Activated T-cell treated with anti-CD3 and anti-CD28 coated beads, Interleukin-2, amount 50 U/mL, for 48 hours (primary cell): ENCODE results near the gene CMC2.

ENCODE experiments used
- DNase-seq, 2 experiments: peaks; one replicate each; pipeline ENCODE4 v3.0.0-alpha.2; 2020

The CMC2 gene

GRCh38 chr16:80971819-80972218 is 34.9 kb downstream of the CMC2 start:
- no peak for DNase-seq

- no peak for DNase-seq
Observed at GRCh38 chr16:80969114-80969484, 37.6 kb downstream of the CMC2 start.

GRCh38 chr16:80968386-80969113 is 38.1 kb downstream of the CMC2 start:
- DNase-seq: no peak

- no peak for DNase-seq
Observed at GRCh38 chr16:80966617-80967016, 40.1 kb downstream of the CMC2 start.

GRCh38 chr16:80964351-80964750 is 42.3 kb downstream of the CMC2 start:
- DNase-seq: no peak

GRCh38 chr16:80962879-80963278 is 43.8 kb downstream of the CMC2 start:
- DNase-seq: no peak

- DNase-seq: no peak
Observed at GRCh38 chr16:80958284-80958683, 48.4 kb downstream of the CMC2 start.

- DNase-seq: no peak
Observed at GRCh38 chr16:80954985-80955384, 51.7 kb downstream of the CMC2 start.

GRCh38 chr16:80948886-80949493 is 57.7 kb downstream of the CMC2 start:
- peak; percentile 65 to 68 for DNase-seq

- DNase-seq: no peak
Observed at GRCh38 chr16:80947708-80948625, 58.7 kb downstream of the CMC2 start.

GRCh38 chr16:80947239-80947638 is 59.4 kb downstream of the CMC2 start:
- no peak for DNase-seq

- DNase-seq: no peak
Observed at GRCh38 chr16:80946481-80946880, 60.2 kb downstream of the CMC2 start.

GRCh38 chr16:80940069-80940856 is 66.4 kb downstream of the CMC2 start:
- no peak for DNase-seq

- no peak for DNase-seq
Observed at GRCh38 chr16:80938879-80939260, 67.8 kb downstream of the CMC2 start.

- no peak for DNase-seq
Observed at GRCh38 chr16:80938004-80938878, 68.4 kb downstream of the CMC2 start.

GRCh38 chr16:80936410-80936809 is 70.3 kb downstream of the CMC2 start:
- no peak for DNase-seq

- DNase-seq: no peak
Observed at GRCh38 chr16:80935691-80936090, 71.0 kb downstream of the CMC2 start.

GRCh38 chr16:80932708-80933095 is 74.0 kb downstream of the CMC2 start:
- no peak for DNase-seq

GRCh38 chr16:80931801-80932707 is 74.6 kb downstream of the CMC2 start:
- DNase-seq: peak; percentile 36 to 49

GRCh38 chr16:80924372-80924978 is 82.2 kb downstream of the CMC2 start:
- DNase-seq: peak; percentile 66 to 76
